ENCODE results near the gene TULP4.
"Not testable (repeated sequence)": the region's sequence is repeated elsewhere in the genome, so short reads cannot be mapped to it uniquely, and the experiment has no call there.

The TULP4 gene

DNA sequence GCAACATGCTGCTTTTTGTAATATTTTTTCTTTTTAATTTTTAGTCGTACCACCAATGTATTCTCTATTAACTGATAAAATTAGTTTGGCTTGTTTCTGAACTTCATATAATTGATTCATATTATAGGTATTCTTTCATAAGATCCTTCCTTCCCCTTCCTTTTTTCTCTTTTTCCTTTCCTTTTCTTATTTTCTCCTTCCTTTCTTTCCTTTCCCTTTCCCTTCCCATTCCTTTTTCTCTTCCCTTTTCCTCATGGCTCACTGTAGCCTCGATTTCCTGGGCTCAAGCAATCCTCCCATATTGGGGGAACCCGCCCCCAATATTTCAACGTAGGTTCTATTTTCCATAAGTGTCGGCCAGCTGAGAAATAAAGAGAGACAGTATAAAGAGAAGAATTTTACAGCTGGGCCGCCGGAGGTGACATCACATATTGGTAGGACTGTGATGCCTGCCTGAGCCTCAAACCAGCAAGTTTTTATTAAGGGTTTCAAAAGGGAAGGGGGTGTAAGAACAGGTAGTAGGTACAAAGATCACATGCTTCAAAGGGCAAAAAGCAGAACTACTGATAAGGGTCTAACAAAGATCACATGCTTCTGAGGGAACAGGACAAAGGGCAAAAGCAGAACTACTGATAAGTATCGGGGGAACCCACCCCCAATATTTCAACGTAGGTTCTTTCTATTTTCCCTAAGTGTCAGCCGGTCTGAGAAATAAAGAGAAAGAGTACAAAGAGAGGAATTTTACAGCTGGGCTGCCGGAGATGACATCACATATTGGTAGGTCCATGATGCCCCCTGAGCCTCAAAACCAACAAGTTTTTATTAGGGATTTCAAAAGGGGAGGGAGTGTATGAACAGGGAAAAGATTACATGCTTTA is 16.1 kb upstream of the TULP4 start:
- DNase-seq (ENCODE audit: low read depth in 2 of 2) = not testable (repeated sequence)

DNA sequence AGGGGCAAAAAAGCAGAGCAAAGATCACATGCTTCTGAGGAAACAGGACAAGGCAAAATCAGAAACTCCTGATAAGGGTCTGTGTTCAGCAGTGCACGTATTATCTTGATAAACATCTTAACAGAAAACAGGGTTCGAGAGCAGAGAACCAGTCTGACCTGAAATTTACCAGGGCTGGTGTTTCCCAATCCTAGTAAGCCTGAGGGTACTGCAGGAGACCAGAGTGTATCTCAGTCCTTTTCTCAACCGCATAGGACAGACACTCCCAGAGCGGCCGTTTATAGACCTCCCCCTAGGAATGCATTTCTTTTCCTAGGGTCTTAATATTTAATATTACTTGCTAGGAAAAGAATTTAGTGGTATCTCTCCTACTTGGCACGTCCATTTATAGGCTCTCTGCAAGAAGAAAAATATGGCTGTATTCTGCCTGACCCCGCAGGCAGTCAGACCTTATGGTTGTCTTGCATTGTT is 15.4 kb upstream of the TULP4 start:
- DNase-seq (ENCODE audit: low read depth in 2 of 2) = not testable (repeated sequence)

DNA sequence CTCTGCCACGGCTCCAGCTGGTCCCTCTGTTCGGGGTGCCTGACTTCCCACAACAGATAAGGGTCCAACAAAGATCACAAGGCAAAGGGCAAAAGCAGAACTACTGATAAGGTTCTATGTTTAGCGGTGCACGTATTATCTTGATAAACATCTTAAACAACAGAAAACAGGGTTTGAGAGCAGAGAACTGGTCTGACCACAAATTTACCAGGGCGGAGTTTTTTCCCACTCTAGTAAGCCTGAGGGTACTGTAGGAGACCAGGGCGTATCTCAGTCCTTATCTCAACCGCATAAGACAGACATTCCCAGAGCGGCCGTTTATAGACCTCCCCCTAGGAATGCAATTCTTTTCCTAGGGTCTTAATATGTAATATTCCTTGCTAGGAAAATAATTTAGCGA is 14.6 kb upstream of the TULP4 start:
- DNase-seq (ENCODE audit: low read depth in 2 of 2) = not testable (repeated sequence)

DNA sequence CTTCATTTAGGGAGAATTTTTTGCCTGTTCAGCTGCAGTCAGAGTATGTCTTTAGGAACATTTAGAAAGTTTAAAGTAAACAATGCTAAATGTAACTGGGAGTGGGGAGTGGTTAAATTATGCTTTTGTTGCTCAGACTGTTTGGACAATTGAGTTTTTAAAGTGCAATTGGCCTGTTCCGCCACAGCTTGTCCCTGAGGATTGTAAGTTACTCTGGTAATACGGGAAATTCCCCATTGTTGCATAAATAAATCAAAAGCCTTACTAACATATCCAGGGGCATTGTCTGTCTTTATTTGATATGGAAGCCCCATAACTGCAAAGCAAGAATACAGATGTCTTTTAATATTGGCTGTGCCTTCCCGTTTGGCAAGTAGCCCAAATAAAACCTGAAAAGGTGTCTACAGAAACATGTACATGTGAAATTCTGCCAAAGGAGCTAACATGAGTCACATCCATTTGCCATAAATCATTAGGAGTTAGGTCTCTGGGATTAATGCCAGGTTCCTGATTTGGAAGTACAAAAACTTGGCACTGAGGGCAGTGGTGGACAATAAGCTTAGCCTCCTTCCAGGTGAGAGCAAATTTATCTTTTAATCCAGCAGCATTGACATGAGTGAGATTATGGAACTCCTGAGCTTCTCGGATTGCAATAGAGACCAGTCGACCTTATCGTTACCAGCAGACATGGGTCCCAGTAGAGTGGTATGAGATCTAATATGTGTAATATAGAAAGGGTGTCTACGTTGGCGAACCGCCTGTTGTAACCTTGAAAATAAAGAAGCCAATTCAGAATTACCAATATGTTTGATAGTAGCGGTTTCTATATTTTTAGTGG is 11.7 kb upstream of the TULP4 start:
- DNase-seq (ENCODE audit: low read depth in 2 of 2) = not testable (repeated sequence)

DNA sequence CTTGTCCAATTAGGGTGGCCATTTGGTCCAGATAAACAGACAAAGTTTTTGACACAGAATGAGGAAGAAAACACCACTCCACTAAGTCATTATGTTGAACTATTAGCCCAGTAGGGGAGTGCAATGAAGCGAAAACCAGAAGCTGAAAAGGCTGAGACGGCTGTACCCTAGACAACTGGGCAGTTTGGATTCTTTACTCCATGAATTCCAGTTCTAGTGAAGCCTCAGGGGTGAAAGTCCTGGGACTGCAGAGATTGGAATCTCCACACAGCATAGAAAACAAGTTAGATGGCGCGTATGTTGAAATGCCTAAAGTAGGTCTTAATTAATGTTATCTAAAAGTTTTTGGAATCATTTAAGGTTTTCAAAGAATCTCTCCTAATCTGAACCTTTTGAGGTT is 10.7 kb upstream of the TULP4 start:
- DNase-seq (ENCODE audit: low read depth in 2 of 2) = not testable (repeated sequence)

DNA sequence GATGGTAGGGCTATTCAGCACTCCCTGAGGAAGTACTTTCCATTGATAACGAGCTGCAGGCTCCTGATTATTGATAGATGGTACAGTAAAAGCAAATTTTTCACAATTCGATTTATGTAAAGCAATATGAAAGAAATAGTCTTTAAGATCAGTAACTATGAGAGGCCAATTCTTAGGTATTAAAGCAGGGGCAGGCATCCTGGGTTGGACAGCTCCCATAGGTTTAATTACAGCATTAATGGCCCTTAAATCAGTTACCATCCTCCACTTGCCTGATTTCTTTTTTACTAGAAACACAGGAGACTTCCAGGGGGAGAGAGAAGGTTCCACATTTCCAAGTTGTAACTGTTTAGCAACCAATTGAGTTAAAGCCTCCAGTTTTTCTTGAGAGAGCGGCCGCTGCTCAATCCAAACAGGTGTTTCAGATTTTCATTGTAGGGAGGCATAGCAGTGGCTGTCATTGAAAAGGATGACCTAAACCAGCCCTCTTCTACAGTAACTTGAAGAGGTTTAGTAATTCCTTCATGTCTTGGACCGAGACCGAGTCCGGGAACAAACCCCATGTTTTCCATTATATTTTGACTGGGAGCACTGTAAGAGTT is 10.0 kb upstream of the TULP4 start:
- not testable (repeated sequence) for DNase-seq (ENCODE audit: low read depth in 2 of 2)

DNA sequence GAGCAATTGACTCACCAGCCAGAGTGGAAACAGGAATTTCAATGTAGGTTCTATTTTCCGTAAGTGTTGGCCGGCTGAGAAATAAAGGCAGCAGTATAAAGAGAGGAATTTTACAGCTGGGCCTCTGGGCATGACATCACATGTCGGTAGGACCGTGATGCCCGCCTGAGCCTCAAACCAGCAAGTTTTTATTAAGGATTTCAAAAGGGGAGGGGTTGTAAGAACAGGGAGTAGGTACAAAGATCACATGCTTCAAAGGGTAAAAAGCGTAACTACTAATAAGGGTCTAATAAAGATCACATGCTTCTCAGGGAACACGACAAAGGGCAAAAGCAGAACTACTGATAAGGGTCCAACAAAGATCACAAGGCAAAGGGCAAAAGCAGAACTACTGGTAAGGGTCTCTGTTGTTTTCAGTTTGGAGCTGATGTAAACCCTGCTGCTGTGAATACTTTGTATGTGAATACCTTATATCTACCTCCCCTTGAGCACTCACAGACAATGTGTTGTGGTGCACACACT is 9.0 kb upstream of the TULP4 start:
- no peak for DNase-seq (ENCODE audit: low read depth in 2 of 2)

DNA sequence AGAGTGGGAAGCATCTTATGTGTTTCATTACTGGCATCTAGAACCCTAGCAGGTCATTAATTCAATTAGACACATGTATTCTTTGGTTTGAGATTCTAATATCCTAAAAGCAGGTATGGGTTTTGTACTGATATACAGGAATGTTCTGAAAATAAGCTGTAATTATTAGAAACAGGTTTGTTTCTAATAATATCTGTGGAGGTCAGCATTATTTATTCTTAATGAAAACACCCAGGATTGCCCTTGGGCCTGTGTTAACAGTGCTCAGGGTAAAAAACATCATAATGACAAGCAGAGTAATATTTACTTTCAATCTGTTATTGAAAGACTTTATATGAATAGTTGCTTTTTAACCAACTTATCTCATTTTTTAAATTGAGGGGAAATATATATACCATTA is 8.0 kb upstream of the TULP4 start:
- no peak for DNase-seq (ENCODE audit: low read depth in 2 of 2)

DNA sequence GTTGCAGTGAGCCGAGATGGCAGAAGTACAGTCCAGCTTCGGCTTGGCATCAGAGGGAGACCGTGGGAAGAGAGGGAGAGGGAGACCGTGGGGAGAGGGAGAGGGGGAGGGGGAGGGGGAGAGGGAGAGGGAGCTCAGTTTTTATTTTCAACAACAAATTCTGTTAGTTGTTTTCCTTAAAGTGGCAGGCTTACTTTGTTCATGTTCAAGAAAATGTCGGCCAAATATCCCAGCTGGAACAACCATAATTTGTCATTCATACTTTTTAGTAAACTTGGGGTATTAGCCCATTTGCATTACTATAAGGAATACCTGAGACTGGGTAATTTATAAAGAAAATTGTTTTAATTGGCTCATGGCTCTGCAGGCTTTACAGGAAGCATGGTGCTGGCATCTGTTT is 2.5 kb upstream of the TULP4 start:
- no peak for DNase-seq (ENCODE audit: low read depth in 2 of 2)

DNA sequence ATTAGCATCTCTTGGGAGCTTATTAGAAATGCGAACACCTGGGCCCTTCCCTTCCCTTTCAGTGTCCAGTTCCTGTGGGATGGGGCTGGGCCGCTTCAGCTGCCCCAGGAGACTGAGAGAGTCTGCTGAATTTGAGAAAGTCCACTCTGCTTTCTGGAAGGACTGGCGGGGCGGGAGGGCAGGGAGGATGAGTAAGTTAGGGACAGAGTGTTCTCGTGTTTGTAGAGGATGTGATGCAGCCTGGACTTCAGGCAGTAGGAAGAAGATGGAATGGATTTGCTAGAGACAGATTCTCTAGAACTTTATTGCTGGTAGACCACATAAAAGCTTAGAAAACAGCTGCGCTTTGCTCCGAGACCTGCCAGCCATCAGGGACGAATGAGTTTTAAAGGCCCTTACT is 1.1 kb upstream of the TULP4 start:
- no peak for DNase-seq (ENCODE audit: low read depth in 2 of 2)

DNA sequence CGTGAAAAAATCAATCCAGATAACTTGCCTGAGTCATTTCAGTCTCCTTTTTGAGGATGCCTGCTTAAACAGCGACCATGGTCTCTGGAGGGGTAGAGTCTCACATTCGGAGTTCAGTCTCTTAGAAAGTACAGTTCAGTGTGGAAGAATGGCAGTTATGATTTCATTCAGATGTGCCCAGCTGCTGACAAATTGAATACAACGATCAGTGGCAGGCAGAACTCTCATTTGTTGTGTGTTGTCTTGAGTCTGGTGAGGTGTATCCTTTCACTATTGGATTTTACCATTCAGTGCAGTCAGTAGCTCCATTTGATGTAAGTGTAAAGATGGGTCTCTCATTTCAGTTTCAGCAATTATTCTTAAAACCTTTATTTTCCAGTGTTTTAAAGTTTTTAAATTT is 639 bp upstream of the TULP4 start:
- no peak for DNase-seq (ENCODE audit: low read depth in 2 of 2)

DNA sequence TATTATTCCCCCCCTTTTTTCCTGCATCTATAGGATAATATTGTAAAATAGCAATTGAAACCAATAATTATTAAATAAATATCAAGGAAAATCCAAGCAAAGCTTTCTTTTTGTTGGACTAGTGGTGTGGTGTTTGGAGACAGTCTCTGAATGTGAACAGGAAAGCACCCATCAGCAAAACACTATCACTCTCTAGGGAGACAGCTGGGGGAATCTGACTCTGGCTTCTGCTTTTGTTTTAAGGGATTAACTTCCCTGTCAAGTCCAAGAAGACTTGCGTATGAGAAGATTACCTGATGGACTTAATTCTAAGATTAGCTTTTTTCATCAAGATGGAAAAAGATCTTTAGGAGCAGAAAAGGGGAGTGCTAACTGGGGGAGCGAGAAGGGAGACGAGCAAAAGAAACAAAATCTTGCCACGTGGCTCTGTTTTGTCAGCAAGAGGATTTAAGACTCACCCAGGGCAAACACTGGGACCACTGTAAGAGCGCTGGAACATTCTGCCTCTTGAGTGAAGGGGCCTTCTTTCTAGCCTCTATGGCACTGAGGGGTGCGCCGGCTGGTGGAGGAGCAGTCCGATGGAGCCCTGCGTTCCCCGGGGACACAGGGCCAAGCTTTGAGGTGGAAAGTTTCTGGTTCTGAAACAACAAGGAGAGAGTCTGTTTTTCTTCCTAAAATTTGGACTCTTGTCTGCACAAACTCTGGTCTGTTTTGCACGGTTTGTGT is 570 bp downstream of the TULP4 start:
- DNase-seq (ENCODE audit: low read depth in 2 of 2) = no peak

DNA sequence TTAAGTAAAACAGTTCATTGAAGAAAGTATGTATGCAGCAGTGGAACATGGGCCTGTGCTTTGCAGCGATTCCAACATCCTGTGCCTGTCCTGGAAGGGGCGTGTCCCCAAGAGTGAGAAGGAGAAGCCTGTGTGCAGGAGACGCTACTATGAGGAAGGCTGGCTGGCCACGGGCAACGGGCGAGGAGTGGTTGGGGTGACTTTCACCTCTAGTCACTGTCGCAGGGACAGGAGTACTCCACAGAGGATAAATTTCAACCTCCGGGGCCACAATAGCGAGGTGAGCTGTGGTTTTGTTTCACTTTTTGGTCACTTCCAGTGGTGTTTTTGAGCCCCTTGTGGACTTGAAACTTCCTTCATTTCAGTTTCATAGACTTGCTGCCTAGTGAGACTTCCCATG is 1.7 kb downstream of the TULP4 start:
- DNase-seq (ENCODE audit: low read depth in 2 of 2) = no peak

DNA sequence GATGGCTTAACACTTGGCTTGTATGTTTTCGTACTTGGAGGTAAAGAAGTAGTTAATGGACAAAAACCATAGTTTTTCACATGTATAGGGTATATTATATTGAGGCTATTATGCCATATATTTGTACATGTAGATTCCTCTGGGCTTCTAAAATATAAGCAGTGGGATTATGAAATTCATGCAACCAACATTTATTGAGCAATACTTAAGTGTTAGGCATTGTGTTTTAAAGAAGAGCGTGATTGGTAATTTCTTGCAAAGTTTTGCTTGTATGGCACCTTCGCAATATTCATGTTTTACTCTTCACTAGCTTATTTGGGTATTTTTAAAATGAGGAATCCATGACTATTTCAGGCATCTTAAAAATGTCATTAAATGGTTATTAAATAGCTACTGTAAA is 2.5 kb downstream of the TULP4 start:
- no peak for DNase-seq (ENCODE audit: low read depth in 2 of 2)

DNA sequence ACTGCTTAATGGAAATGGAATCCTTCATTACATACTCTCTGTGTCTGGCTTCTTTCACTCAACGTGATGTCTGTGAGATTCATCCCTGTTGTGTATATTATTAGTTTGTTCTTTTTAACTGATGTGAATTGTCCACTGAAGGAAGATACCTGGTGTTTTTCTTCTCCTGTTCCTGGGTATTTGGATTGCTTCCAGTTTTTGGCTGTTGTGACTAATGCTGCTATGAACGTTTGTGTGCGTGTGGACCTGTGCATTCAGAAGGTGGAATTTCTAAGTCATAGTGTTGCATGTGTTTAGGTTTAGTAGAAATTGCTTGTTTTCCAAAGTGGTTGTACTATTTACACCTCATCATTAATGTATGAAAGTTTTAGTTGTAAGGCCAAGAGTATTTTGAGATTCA is 3.8 kb downstream of the TULP4 start:
- no peak for DNase-seq (ENCODE audit: low read depth in 2 of 2)

DNA sequence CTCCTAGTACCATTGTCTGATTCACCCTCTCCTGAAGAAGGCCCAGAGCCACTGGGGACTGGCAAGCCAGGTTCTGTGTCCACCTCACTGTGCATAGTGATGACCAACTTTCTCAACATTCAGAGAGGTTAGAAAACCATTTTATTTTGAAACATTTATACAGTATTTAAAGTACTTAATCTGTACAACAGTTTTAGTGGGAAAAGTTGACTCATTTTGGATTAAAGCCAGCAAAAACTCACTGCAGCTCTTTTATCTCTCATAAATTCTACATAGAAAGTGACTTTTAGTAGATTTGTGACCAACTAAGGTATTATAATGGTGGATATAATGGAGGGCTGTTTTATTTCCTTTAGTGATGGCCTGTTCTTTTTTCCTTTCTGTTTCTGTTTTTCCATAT is 9.7 kb downstream of the TULP4 start:
- no peak for DNase-seq (ENCODE audit: low read depth in 2 of 2)

DNA sequence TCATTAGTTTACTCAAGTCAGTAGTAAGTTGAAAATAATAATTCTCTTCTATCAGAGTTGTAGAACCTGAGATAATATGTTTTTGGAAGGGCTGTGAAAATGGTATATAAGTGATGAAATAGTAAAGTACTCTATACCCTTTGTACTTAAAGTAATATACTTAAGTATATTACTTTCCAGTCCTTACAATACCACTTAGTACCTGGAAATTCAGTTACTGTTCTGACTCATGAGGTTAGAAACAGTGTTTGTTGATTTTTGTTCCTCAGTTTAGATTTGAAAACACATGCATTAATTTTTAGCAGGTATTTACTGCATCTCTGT is 10.1 kb downstream of the TULP4 start:
- no peak for DNase-seq (ENCODE audit: low read depth in 2 of 2)

DNA sequence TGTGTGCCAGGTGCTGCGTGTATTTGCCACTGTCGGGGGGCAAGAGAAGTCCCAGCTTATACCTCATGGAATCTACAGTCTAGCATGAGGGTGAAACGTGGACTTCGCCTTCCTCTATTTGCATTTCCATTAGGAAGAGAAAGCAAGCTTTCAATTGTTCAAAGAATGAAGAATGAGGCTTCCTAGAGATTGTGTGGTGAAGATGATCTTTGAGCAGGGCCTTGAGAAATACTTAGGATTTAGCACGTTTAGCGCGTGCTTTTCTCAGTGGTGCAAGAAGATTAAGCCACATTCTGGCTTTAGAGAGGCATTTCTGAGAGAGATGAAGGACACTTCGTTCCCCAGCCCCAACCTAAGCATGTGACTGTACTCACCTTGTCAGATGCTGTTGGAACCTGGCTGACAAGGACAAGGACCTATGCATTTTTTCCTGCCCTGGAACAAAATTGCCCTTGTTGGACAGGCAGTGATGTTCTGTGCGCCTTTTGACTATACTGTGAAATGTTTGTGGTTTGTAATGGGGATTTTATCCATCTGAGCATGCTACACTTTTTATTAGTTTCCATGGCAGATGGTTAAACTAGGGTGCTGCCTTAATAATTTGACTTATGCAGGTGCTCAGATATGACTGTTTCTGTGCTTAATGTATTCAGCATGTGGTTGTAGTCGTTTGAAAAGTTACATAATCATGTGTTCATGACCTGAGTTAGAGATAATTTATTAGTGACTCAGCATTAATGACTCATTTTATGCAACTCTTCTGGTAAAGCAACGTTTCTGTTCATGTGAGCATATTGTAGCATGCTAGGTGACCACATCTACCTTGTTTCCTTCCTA is 10.7 kb downstream of the TULP4 start:
- no peak for DNase-seq (ENCODE audit: low read depth in 2 of 2)

DNA sequence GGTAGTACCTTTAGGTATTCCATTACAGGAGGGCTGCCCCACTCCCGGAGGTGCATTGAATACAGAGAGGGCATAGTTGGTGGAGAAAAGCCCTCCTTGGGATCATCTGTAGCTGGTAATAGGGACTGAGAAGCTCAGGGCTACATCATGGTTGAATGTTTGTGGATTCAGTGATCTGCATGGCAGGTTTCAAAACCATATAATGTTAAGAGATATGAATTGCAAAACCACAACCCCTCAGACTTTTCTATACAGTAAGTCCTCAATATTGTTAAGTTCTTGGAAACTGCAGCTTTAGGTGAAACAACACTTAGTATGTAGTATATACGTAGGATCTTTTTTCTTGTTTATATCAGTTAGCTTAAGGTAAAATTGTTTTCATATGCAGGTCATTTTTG is 11.3 kb downstream of the TULP4 start:
- no peak for DNase-seq (ENCODE audit: low read depth in 2 of 2)

DNA sequence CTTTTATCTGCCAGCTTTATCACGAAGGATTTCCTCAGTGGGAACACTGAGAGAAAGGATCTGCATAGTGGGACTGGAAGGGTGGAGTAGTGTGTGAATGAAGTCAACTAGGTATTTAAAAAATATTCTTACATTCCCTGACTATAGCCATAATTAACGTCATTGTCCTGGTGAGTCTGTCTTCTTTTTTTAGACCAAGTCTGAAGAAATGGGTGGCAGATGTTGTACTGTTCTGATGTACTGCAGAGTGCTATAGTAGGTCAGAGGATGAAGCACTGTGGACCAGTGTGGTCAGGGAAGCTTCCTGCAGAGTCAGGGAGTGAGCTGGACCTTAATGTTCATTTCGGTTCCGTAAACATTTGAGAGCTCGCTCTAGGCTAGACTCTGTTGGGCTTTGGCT is 11.9 kb downstream of the TULP4 start:
- no peak for DNase-seq (ENCODE audit: low read depth in 2 of 2)

DNA sequence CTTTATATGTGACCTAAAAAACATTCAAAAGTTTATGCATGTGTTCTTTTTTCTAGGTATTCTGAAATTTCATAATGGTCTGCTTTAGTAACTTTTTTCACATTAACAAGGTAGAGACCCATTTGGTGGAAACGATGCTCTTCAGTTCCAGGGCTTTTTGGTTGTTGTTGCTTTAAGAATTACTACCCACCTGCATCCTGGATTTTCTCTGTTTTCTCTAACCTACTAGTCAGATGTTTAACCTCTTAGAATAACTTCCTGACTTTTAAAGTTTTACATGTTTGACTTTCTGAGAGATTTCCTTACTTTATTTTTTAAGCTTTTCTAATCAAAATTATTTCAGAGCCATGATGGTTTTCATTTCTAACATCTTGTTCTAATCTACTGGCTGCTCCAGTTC is 14.9 kb downstream of the TULP4 start:
- no peak for DNase-seq (ENCODE audit: low read depth in 2 of 2)
